NCI-H1092 treated with DMSO at 0.1 percent for 48 hours (cell line): ENCODE data around the gene TESK1.
"Not testable (repeated sequence)": the region's sequence is repeated elsewhere in the genome, so short reads cannot be mapped to it uniquely, and the experiment has no call there.

Experiments used
- DNase-seq: peaks from one replicate; lab custom pipeline; 2025; lab: John Stamatoyannopoulos, UW

TESK1 gene

DNA sequence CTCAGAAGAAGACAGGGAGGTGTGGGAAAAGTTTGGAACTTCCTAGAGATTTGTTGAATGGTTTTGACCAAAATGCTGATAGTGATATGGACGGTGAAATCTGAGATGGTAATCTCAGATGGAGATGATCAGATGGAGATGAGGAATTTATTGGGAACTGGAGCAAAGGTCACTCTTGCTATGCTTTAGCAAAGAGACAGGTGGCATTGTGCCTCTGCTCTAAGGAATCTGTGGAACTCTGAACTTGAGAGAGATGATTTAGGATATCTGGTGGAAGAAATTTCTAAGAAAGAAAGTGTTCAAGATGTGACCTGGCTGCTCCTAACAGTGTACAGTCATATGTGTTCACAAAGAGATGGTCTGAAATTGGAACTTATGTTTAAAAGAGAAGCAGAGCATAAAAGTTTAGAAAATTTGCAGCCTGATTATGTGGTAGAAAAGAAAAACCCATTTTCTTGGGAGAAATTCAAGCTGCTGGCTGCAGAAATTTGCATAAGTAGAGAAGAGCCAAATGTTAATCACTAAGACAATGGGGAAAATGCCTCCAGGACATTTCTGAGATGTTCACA, 25.3 kb upstream of the TESK1 start:
- DNase-seq = not testable (repeated sequence)

DNA sequence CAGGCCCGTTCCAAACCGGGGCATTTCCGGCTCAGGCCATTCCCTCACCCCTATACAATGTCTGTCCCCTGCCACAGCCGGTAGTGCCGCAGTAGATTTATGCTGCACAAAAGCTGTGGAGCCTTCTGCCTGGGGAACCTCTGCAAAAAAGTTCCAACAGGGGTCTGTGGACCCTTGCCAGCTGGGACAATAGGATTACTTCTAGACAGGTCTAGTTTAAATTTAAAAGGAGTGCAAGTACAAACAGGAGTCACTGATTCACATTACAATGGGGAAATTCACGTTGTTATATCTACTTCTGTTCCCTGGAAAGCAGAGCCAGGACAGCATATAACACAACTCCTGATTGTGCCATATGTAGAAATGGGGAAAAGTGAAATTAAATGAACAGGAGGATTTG, 21.5 kb upstream of the TESK1 start:
- not testable (repeated sequence) for DNase-seq

DNA sequence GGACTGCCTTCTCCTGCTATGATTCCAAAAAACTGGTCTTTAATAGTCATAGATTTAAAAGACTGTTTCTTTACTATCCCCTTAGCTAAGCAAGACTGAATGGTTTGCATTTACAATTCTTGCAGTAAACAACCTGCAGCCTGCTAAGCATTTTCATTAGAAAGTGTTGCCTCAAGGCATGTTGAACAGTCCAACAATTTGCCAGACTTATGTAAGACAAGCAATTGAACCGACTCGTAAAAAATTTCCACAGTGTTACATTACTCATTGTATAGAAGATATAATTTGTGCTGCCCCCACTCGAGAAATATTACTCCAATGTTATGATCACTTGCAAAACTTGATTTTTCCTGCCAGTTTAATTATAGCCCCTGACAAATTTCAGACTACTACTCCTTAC, 20.4 kb upstream of the TESK1 start:
- DNase-seq = not testable (repeated sequence)

- DNase-seq = not testable (repeated sequence)
Observed at GRCh38 chr9:35588506-35588905, 16.6 kb upstream of the TESK1 start.

GRCh38 chr9:35593581-35593980, 11.5 kb upstream of the TESK1 start:
- DNase-seq = no peak

DNA sequence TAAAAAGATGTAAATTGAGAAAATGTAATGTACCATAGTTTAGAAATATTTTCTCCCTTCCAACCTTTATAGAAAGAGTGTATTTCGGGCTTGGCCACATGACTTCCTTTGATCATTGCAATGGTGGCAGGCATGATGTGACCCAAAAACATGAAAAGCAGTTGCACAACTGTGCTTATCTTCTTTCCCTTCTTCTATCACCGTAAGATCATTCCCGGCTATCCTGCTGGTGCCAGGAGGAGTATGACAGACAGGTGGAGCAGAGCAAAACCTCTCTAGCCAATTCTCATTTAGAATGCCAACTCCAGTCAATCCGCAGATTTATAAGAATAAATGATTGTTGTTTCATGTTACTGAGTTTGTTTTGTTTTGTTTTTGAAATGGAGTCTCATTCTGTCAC, 10.6 kb upstream of the TESK1 start:
- no peak for DNase-seq

GRCh38 chr9:35596907-35597306, 8.2 kb upstream of the TESK1 start:
- DNase-seq = not testable (repeated sequence)

GRCh38 chr9:35598866-35599590, 6.0 kb upstream of the TESK1 start:
- DNase-seq = no peak

- no peak for DNase-seq
Observed at GRCh38 chr9:35599763-35600604, 5.1 kb upstream of the TESK1 start.

GRCh38 chr9:35603506-35603985, 1.5 kb upstream of the TESK1 start:
- DNase-seq = no peak

GRCh38 chr9:35603986-35604577, 980 bp upstream of the TESK1 start:
- DNase-seq = peak; percentile 100

- DNase-seq = peak; percentile 27
Observed at GRCh38 chr9:35605351-35606137, 482 bp downstream of the TESK1 start.

DNA sequence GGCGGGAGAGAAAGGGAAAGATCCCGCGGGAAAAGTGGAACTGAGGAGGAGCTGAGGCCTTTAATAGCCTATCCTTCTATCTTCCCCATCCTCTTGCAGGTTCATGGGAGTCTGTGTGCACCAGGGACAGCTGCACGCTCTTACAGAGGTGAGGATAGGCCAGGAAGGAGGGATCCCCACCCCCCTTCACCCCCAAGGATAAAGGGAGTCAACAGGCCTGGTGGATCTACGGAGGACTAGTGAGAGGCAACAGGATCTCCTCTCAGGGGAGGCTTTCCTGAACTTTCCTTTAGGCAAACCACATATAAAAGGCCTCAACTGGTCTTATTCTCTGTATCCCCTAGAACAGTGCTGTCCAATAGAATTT, 1.1 kb downstream of the TESK1 start:
- DNase-seq = no peak

- DNase-seq = no peak
Observed at GRCh38 chr9:35606726-35607125, 1.7 kb downstream of the TESK1 start.

GRCh38 chr9:35608221-35608620, 3.2 kb downstream of the TESK1 start:
- DNase-seq = no peak

GRCh38 chr9:35609001-35609819, 4.1 kb downstream of the TESK1 start:
- no peak for DNase-seq

- DNase-seq = no peak
Observed at GRCh38 chr9:35609820-35610163, 4.7 kb downstream of the TESK1 start.

DNA sequence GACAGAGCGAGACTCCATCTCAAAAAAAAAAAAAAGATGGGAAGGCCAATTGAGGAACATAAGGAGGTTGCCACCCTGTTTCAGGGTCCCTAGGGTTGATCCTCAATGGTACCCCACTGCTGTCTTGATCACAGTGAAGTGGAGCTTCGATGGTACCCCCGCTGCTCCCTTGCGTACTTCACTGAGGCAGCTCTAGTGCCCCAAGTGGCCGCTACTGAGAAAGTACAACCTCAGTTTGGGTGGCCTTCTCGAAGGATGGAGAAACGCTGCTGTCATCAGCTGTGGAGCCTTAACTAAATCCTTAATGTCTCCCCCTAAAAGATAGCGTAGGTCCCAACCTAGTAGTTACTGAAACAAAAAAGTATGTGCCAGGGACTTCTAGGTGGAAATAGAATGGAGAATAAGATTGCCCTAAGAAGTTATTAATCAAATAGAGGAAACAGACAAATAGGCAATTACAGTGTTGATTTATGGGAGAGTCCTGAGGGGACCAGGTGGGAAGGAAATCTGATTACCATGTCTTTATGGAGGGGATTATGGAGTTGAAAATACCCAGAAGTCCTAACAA, 6.3 kb downstream of the TESK1 start:
- DNase-seq = no peak

- DNase-seq = not testable (repeated sequence)
Observed at GRCh38 chr9:35612066-35612465, 7.0 kb downstream of the TESK1 start.

- DNase-seq = no peak
Observed at GRCh38 chr9:35612843-35613242, 7.8 kb downstream of the TESK1 start.
